Lung microvascular endothelial cell (primary cell): ENCODE measurements around the gene CYTH4. TPM values are rescaled to one million over a fixed set of nuclear protein-coding genes. Genes with fewer than 3 reads are reported as not detected.

Source experiments
- DNase-seq, 2 donors: peaks; one replicate each; pipeline versions ENCODE4 v3.0.0 to v3.0.0-alpha.2; 2010; ENCODE audit warnings: low read depth in 2 of 2
- total RNA-seq: library from RNA; depleted of rRNA; stranded (reverse); fragments of >200 nt; gene quantifications from 2 replicates; pipeline ENCODE4 v1.2.1, GENCODE V29; 2014

CYTH4 gene
- total RNA-seq, 1 donor from 2014 or later: not detected

- DNase-seq: no peak
These were observed 6.2 kb downstream of the CYTH4 start for GRCh38 chr22:37288521-37288920.

DNA sequence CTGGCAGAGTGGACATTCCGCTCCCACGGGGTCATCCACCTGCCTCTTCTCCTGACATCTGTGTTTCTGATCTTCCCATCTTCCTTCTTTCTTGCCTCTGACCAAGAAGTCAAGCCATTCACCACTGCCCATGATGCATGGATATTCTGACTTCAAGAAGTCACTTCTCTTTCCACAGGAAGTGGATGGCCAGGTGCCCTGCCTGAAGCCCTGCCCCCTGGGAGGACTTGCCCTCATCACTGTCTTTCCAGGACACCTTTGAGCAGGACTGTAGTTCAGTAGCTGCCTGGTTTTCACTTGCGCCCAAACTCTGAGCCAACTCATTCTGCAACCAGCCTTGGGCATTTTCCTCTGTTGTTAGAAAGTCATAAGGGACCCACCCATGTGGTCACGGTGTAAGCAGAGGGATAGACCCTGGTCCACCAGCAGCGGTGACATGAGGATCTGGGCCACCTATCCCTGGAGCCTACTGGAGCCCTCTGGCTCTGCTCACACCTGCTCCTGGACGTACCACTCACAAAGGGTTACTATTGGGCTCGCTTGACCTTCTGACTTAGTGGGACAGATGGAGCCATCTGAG lies 6.9 kb downstream of the CYTH4 start:
- DNase-seq: no peak

GRCh38 chr22:37290737-37291136 lies 8.4 kb downstream of the CYTH4 start:
- peak in 1 of 2 donors; percentile 22 for DNase-seq

DNA sequence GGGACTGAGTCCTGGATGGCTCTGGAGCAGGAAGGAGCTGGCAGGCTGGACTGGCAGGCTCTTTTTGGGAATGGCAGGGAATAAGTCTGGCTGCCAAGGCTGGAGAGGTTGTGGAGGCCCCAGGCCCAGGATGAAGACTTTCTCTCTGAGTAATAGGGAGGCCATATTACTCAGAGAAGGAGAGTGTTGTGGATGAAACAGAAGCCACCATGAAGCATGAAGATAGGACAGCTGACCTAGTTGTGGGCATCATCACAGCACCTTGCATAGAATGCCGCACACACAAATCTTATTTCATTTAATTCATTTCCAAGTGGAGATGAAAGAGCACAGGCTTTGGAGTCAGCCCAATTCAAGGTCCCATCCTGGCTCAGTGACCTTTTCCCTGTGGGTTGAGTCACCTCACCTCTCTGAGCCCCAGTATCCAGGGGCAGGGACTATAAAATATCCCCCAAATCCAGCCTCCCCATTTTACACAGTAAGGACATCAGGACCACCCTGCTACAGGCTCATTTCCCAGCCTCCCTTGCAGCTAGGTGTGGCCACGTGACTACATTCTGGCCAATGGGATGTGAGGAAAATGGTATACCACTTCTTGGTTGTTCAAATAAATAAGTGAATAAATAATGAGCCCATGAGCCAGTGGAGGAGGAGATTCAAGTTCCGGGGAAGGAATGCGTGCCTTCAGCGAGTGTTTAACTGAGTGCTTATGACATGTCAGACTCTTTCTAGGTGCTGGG lies 9.4 kb downstream of the CYTH4 start:
- no peak for DNase-seq

DNA sequence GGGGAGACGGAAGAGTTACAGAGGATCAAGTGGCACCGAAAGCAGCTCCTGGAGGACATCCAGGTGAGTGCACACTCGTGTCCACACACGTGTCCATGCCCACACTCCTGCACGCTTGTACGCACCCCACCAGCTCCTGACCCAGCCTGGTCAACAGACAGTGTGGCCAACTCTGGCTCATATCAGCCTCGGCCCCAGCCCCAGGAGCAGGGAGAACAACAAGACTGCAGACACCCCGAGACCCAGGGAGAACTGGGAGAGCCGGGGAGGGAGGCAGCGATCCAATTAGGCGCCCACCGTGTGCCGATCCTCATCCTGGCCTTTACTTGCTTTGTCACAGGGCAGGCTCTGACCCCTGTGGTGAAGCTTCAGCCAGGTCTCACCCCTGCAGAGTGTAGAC lies 10.3 kb downstream of the CYTH4 start:
- DNase-seq: no peak

GRCh38 chr22:37293172-37293571 lies 10.9 kb downstream of the CYTH4 start:
- DNase-seq: no peak

- DNase-seq: no peak
These were observed 12.4 kb downstream of the CYTH4 start for GRCh38 chr22:37294747-37295146.

DNA sequence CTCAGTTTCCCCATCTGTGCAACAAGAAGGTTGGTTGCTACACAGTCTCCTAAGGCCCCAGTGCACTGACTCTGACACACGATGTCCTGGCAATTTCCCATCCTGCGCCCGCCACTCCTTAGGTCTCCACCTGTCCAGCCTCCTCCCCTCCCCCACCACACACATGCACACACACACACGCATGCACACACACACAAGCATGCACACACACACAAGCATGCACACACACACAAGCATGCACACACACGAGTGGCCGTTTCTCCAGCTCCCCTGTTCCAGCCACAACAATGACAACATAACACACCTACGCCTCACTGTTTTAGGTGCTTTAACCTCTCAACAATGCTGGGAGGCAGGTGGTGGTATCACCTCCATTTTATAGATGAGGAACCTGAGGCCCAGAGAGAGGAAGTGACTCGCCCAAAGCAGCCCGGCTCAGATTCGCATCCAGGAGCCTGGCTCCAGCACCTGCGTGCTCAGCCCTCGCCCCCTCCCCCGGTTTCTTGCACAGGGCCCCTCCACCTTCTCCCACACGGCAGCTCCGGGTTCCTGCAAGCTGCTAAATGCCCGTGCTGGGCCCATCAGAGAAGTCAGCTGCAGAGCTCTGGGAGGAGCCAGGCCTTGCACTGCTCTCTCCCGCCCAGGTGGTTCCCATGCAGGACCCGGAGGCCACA lies 13.0 kb downstream of the CYTH4 start:
- no peak for DNase-seq

GRCh38 chr22:37295946-37296345 lies 13.6 kb downstream of the CYTH4 start:
- no peak for DNase-seq

- no peak for DNase-seq
These were observed 16.6 kb downstream of the CYTH4 start for GRCh38 chr22:37298748-37299495.

- DNase-seq: no peak
These were observed 17.7 kb downstream of the CYTH4 start for GRCh38 chr22:37299969-37300509.

GRCh38 chr22:37300551-37301017 lies 18.3 kb downstream of the CYTH4 start:
- DNase-seq: no peak

- no peak for DNase-seq
These were observed 19.0 kb downstream of the CYTH4 start for GRCh38 chr22:37301144-37301830.

DNA sequence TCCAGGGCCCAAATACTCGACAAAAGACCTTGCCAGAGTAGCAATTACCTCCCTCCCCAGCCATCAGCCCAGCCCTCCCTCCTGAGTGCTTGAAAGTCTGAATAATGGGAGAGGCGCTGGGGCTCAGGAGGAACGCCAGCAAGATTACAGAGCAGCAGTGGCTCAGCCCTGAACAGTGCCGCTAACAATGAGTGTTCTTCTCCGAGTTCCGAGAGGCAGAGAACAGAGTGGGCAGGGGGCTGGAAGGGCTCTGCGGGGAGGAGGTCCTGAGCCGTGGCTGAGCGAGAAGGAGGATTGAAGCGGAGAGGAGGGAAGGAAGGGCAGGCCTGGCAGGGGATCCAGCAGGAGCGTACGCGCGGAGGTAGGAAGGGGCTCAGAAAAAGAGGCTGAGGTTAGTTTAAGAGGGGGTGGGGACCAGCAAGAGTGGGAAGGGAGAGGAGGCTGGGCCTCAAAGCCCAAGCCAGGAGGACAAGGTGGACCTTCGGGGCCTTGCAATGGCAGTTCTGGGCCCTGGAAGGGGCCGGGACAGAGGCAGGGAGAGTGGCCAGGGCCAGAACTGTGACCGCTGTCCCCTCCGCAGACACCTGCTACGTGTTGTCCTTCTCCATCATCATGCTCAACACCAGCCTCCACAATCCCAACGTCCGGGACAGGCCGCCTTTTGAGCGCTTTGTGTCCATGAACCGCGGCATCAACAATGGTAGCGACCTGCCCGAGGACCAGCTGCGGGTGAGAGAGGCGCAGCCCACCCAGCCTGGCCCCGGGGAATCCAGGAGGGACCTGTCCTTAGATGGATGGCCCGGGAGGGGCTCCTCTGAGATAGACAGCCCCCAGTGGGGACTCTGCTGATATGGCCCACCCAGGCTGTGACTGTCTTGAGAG lies 20.6 kb downstream of the CYTH4 start:
- DNase-seq: no peak

GRCh38 chr22:37303821-37304274 lies 21.5 kb downstream of the CYTH4 start:
- DNase-seq: peak; percentile 58 to 88

GRCh38 chr22:37304595-37305343 lies 22.5 kb downstream of the CYTH4 start:
- DNase-seq: peak in 1 of 2 donors; percentile 43

- DNase-seq: no peak
These were observed 23.6 kb downstream of the CYTH4 start for GRCh38 chr22:37305887-37306286.

DNA sequence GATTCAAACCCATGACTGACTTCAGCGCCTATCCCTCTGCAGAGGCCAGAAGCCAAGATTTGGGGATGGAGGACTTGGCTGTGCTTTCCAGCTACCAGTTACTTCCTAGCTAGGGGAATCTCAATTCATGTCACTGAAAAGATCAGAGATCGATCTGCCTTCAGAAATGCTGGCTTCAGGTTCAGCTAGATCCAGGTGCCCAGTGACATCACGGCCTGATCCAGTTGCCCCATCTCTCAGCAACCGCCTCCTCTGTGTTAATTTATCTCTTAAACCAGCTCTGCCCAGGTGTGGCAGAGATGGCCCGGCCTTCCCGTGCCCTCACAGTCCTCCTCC lies 24.2 kb downstream of the CYTH4 start:
- no peak for DNase-seq
